ENCODE data around the gene EMID1.
"Not testable (repeated sequence)": the region's sequence is repeated elsewhere in the genome, so short reads cannot be mapped to it uniquely, and the experiment has no call there.

DNA sequence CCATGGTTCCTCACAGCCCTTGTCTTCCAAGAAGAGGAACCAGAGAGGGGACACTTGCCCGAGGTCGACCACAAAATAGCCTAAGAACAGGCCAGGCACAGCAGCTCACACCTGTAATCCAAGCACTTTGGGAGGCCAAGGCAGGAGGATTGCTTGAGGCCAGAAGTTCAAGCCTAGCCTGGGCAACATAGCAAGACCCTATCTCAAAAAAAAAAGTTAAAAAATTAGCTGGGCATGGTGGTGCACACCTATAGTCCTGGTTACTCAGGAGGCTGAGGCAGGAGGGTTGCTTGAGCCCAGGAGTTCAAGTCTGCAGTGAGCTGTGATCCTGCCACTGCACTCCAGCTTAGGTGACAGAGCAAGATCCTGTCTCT lies 13.7 kb downstream of the EMID1 start:
- TF ChIP-seq, protein P1, sequence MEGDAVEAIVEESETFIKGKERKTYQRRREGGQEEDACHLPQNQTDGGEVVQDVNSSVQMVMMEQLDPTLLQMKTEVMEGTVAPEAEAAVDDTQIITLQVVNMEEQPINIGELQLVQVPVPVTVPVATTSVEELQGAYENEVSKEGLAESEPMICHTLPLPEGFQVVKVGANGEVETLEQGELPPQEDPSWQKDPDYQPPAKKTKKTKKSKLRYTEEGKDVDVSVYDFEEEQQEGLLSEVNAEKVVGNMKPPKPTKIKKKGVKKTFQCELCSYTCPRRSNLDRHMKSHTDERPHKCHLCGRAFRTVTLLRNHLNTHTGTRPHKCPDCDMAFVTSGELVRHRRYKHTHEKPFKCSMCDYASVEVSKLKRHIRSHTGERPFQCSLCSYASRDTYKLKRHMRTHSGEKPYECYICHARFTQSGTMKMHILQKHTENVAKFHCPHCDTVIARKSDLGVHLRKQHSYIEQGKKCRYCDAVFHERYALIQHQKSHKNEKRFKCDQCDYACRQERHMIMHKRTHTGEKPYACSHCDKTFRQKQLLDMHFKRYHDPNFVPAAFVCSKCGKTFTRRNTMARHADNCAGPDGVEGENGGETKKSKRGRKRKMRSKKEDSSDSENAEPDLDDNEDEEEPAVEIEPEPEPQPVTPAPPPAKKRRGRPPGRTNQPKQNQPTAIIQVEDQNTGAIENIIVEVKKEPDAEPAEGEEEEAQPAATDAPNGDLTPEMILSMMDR (IDR thresholded peaks at IDR 0.05 in 8 of 11, conservative IDR thresholded peaks at IDR 0.05 in 3 of 11) = not testable (repeated sequence)
- TF ChIP-seq POLR2A (IDR thresholded peaks at IDR 0.05) = not testable (repeated sequence)

Measured in spleen (tissue), 7 donors.